Measurements from ENCODE around the gene IMPG2.

- no peak for TF ChIP-seq POLR2A (IDR thresholded peaks at IDR 0.05; ENCODE audit: low read depth, low read length)
- no peak for TF ChIP-seq POLR2AphosphoS5 (IDR thresholded peaks at IDR 0.05; ENCODE audit: low read depth, low read length)
- no peak for TF ChIP-seq TAF1 (IDR thresholded peaks at IDR 0.05; ENCODE audit: low read depth, low read length)
- peak; percentile 77 for TF ChIP-seq SPI1 (IDR thresholded peaks at IDR 0.05; ENCODE audit: low read depth, low read length)
Observed at GRCh38 chr3:101216710-101217465, 103.5 kb downstream of the IMPG2 start.
